ENCODE measurements around the gene PPM1L. TPM values are rescaled to one million over a fixed set of nuclear protein-coding genes. Genes with fewer than 3 reads are reported as not detected.

Gene PPM1L
- total RNA-seq, 1 experiment from 2014 or later = 13.2 TPM

DNA sequence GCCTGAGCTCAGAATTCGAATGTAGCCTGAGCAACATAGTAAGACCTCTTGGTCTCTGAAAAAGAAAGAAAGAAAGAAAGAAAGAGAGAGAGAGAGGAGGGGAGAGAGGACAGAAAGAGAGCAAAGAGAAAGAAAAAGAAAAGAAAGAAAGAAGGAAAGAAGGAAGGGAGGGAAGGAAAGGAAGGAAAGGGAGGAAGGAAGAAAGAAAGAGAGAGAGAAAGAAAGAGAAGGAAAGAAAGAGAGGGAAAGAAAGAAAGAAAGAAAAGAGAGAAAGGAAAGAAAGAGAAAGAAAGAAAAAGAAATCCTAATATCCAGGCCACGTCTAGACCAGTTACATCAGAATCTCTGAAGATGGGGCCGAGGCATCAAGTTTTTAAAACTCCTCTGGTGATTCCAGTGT is 50.7 kb downstream of the PPM1L start (continued):
- TF ChIP-seq, protein P1, sequence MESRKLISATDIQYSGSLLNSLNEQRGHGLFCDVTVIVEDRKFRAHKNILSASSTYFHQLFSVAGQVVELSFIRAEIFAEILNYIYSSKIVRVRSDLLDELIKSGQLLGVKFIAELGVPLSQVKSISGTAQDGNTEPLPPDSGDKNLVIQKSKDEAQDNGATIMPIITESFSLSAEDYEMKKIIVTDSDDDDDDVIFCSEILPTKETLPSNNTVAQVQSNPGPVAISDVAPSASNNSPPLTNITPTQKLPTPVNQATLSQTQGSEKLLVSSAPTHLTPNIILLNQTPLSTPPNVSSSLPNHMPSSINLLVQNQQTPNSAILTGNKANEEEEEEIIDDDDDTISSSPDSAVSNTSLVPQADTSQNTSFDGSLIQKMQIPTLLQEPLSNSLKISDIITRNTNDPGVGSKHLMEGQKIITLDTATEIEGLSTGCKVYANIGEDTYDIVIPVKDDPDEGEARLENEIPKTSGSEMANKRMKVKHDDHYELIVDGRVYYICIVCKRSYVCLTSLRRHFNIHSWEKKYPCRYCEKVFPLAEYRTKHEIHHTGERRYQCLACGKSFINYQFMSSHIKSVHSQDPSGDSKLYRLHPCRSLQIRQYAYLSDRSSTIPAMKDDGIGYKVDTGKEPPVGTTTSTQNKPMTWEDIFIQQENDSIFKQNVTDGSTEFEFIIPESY (IDR thresholded peaks at IDR 0.05; ENCODE audit: extremely low read depth, insufficient replicate concordance, low read length) = no peak
- TF ChIP-seq, protein P2, sequence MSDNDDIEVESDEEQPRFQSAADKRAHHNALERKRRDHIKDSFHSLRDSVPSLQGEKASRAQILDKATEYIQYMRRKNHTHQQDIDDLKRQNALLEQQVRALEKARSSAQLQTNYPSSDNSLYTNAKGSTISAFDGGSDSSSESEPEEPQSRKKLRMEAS (IDR thresholded peaks at IDR 0.05) = no peak
- no peak for TF ChIP-seq FOSL1 (IDR thresholded peaks at IDR 0.05; ENCODE audit: low read depth)

DNA sequence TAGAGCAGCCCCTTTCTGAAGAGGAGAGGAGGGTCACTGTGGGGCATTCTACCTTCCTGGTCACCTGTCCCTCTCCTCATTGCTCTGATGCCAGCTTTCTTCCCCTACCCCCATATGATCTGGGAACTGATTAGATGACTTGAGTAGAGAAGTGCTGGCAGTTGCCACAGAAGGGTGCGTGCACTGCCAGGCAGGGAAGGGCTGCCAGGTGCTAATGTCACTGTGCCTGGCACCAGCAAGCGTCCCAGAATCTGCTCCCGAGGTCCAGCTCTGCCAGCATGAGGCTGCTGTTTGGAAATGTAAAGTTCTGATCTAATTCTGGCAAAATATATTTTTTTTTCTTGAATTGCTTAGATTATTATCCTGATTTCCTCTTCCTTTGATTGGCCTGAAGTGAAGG is 52.8 kb downstream of the PPM1L start:
- Histone ChIP-seq H3K4me1 (ENCODE audit: control insufficient read depth in 1 of 2, insufficient read depth in 2 of 2, low read length in 2 of 2) (peaks cover 5 to 12% of the 10 kb centered on the region in 2 experiments; a peak in 3 of 4 replicates), H3K27ac (ENCODE audit: low read depth, low read length) (no peak overlapping the region), H3K27me3 (ENCODE audit: insufficient read depth, low read length) (no peaks in the 10 kb centered on the region), H2AFZ (ENCODE audit: low read depth, low read length, poor library complexity, severe bottlenecking) (no peak overlapping the region), H3K36me3 (ENCODE audit: control insufficient read depth in 1 of 2, insufficient read depth in 2 of 2, low read length in 2 of 2) (no peaks in the 10 kb centered on the region), H3K4me3 (replicated peaks in 1 of 2; ENCODE audit: low read depth in 1 of 2, low read length in 2 of 2) (no peak overlapping the region), H3K9me2 (ENCODE audit: insufficient read depth) (no peaks in the 10 kb centered on the region), H4K20me1 (ENCODE audit: insufficient read depth) (no peaks in the 10 kb centered on the region), H3K9ac (ENCODE audit: low read length) (no peak overlapping the region), H3K9me3 (ENCODE audit: control insufficient read depth in 1 of 2, insufficient read depth in 1 of 2, low read depth in 1 of 2, low read length in 2 of 2) (no peaks in the 10 kb centered on the region), H3K4me2 (ENCODE audit: low read length) (no peak overlapping the region), H3K79me2 (ENCODE audit: insufficient read depth, low read length) (no peaks in the 10 kb centered on the region)
- POLR2A ChIA-PET = no interaction called here
- intact Hi-C loops (cut with micrococcal nuclease) = no loop called here
- RAD21 ChIA-PET (ENCODE audit: low non-redundant PET in 1 of 2, low total read pairs in 2 of 2, uncharacterized antibody in 2 of 2, unreplicated experiment in 2 of 2) = no interaction called here
- no peak for DNase-seq (ENCODE audit: low read depth, low spot score)
- TF ChIP-seq CEBPB (IDR thresholded peaks at IDR 0.05; ENCODE audit: low read depth) (no peak), YY1 (IDR thresholded peaks at IDR 0.05; ENCODE audit: extremely low read depth, insufficient replicate concordance, low read depth, low read length) (no peak), SP1 (IDR thresholded peaks at IDR 0.05; ENCODE audit: low read depth) (no peak), REST (IDR thresholded peaks at IDR 0.05; ENCODE audit: low read depth) (no peak), JUND (IDR thresholded peaks at IDR 0.05) (no peak), POLR2A (IDR thresholded peaks at IDR 0.05; ENCODE audit: borderline replicate concordance, extremely low read depth, insufficient read depth, insufficient read length) (no peak), SRF (IDR thresholded peaks at IDR 0.05; ENCODE audit: low read depth) (no peak)
- TF ChIP-seq, protein P2 (IDR thresholded peaks at IDR 0.05) = no peak
- BruUV-seq (replicated peaks) = no TSS peak
- no peak for ATAC-seq
- CTCF ChIA-PET = no interaction called here

All from HCT116 (cell line).